Smooth muscle cell (in vitro differentiated cells): Measurements from ENCODE around the gene ICA1. TPM values are rescaled to one million over a fixed set of nuclear protein-coding genes. Genes with fewer than 3 reads are reported as not detected.

ENCODE experiments used
- DNase-seq: peaks from one replicate; lab custom pipeline; 2025; ENCODE audit not compliant: unreplicated experiment; lab: John Stamatoyannopoulos, UW
- H2AFZ ChIP-seq: fragments of 200-600 bp; sonication (generic); 2 replicates; pipeline ENCODE4 v1.6.0; 2016; ENCODE audit warnings: antibody characterized with exemption, low read depth, mild to moderate bottlenecking
- H3F3A ChIP-seq: fragments of 200-600 bp; sonication (generic); 2 replicates; pipeline ENCODE4 v1.6.0; 2017; ENCODE audit warnings: antibody characterized with exemption, low read depth
- H3K27ac ChIP-seq: fragments of 200-600 bp; sonication (generic); 2 replicates; pipeline ENCODE4 v1.5.1; 2016; ENCODE audit warnings: low read depth, mild to moderate bottlenecking
- H3K27me3 ChIP-seq: fragments of 200-600 bp; sonication (generic); 2 replicates; pipeline ENCODE4 v1.6.1; 2016; ENCODE audit warnings: low read depth, mild to moderate bottlenecking
- H3K36me3 ChIP-seq: fragments of 200-600 bp; sonication (generic); 2 replicates; pipeline ENCODE4 v1.5.1; 2016; ENCODE audit warnings: low read depth
- H3K4me1 ChIP-seq: fragments of 200-600 bp; sonication (generic); 2 replicates; pipeline ENCODE4 v1.5.1; 2016; ENCODE audit warnings: low read depth
- H3K4me2 ChIP-seq: fragments of 200-600 bp; sonication (generic); 2 replicates; pipeline ENCODE4 v1.6.0; 2016; ENCODE audit warnings: mild to moderate bottlenecking
- H3K4me3 ChIP-seq: fragments of 200-600 bp; sonication (generic); 2 replicates; pipeline ENCODE4 v1.5.1; 2016; ENCODE audit warnings: mild to moderate bottlenecking
- H3K79me2 ChIP-seq: fragments of 200-600 bp; sonication (generic); 2 replicates; pipeline ENCODE4 v1.6.0; 2016; ENCODE audit warnings: low read depth, mild to moderate bottlenecking
- H3K9ac ChIP-seq: fragments of 200-600 bp; sonication (generic); 2 replicates; pipeline ENCODE4 v1.6.0; 2016; ENCODE audit warnings: low read depth
- H3K9me3 ChIP-seq: fragments of 200-600 bp; sonication (generic); replicated peaks from 2 replicates; pipeline ENCODE4 v1.5.1; 2016; ENCODE audit warnings: low read depth
- H4K20me1 ChIP-seq: fragments of 200-600 bp; sonication (generic); 2 replicates; pipeline ENCODE4 v1.6.0; 2016; ENCODE audit warnings: low read depth
- CTCF ChIP-seq: fragments of 200-600 bp; sonication (generic); IDR thresholded peaks from 2 replicates; pipeline ENCODE4 v1.5.1; 2017; ENCODE audit warnings: borderline replicate concordance, mild to moderate bottlenecking, antibody characterized with exemption; ENCODE audit not compliant: insufficient read depth, poor library complexity, severe bottlenecking
- WGBS: methylation state at CpG from one replicate; pipeline ENCODE4 v1.1.7; 2016; ENCODE audit warnings: low lambda C conversion rate; 5-methylcytosine and 5-hydroxymethylcytosine counted together
- polyA plus RNA-seq: library from polyadenylated mRNA; unstranded; fragments of >200 nt; fragmentation: Nextera tagmentation; extraction: Ambion mirVana; gene quantifications from 2 replicates; pipeline ENCODE4 v1.2.1, GENCODE V29; 2016
- total RNA-seq: library from RNA; depleted of rRNA; stranded (reverse); fragments of >200 nt; gene quantifications from 2 replicates; pipeline ENCODE4 v1.2.3, GENCODE V29; 2014

Gene ICA1
- total and polyA plus RNA-seq, 2 experiments from 2014 or later, result 4.3 to 5.0 TPM

- Histone ChIP-seq H3K9ac (no peak overlapping the region), H2AFZ (no peak overlapping the region), H3K4me2 (no peak overlapping the region), H3F3A (no peaks in the 10 kb centered on the region), H3K27me3 (no peaks in the 10 kb centered on the region), H3K27ac (no peak overlapping the region), H3K4me3 (no peak overlapping the region), H4K20me1 (no peaks in the 10 kb centered on the region), H3K79me2 (no peaks in the 10 kb centered on the region), H3K9me3 (no peaks in the 10 kb centered on the region), H3K36me3 (no peaks in the 10 kb centered on the region), H3K4me1 (no peaks in the 10 kb centered on the region)
- no peak for DNase-seq
- WGBS, result 67% methylated on average over 1 of the region's 1 CpG
- TF ChIP-seq CTCF, result no peak
These were observed 132.7 kb downstream of the ICA1 start for GRCh38 chr7:8129318-8129659.

GRCh38 chr7:8128449-8129317 lies 133.3 kb downstream of the ICA1 start:
- WGBS, result 92% methylated on average over 12 of the region's 12 CpGs
- Histone ChIP-seq H2AFZ (no peak overlapping the region), H3K36me3 (no peaks in the 10 kb centered on the region)

GRCh38 chr7:8126601-8127167 lies 135.3 kb downstream of the ICA1 start:
- Histone ChIP-seq H3K4me2 (no peak overlapping the region), H3K9me3 (no peaks in the 10 kb centered on the region), H3K4me3 (no peak overlapping the region), H4K20me1 (no peaks in the 10 kb centered on the region), H3K79me2 (no peaks in the 10 kb centered on the region), H3K36me3 (no peaks in the 10 kb centered on the region), H3K4me1 (no peaks in the 10 kb centered on the region), H2AFZ (no peak overlapping the region), H3K27ac (no peak overlapping the region), H3K27me3 (no peaks in the 10 kb centered on the region), H3K9ac (no peak overlapping the region), H3F3A (no peaks in the 10 kb centered on the region)
- no peak for DNase-seq
- WGBS, result 72% methylated on average over 2 of the region's 2 CpGs
- TF ChIP-seq CTCF, result no peak

More at GRCh38 chr7:8128449-8129317, 133.3 kb downstream of the ICA1 start:
- TF ChIP-seq CTCF, result no peak
- no peaks in the 10 kb centered on the region for H3K9me3 ChIP-seq
- no peaks in the 10 kb centered on the region for H3K27me3 ChIP-seq
- H3K9ac ChIP-seq, result no peak overlapping the region
- H4K20me1 ChIP-seq, result no peaks in the 10 kb centered on the region
- no peaks in the 10 kb centered on the region for H3F3A ChIP-seq
- H3K27ac ChIP-seq, result no peak overlapping the region
- no peak overlapping the region for H3K4me2 ChIP-seq
- H3K4me3 ChIP-seq, result no peak overlapping the region
- no peak for DNase-seq
- no peaks in the 10 kb centered on the region for H3K4me1 ChIP-seq
- H3K79me2 ChIP-seq, result no peaks in the 10 kb centered on the region
